Kidney tubule cell (primary cell): ENCODE measurements around the gene SMIM35.
A peak's percentile ranks its signal among the peaks of the same experiment; 100 is the strongest.

Source experiments
- DNase-seq: peaks from one replicate; pipeline ENCODE4 v3.0.0-alpha.2; 2018; ENCODE audit warnings: low spot score

SMIM35 gene

DNA sequence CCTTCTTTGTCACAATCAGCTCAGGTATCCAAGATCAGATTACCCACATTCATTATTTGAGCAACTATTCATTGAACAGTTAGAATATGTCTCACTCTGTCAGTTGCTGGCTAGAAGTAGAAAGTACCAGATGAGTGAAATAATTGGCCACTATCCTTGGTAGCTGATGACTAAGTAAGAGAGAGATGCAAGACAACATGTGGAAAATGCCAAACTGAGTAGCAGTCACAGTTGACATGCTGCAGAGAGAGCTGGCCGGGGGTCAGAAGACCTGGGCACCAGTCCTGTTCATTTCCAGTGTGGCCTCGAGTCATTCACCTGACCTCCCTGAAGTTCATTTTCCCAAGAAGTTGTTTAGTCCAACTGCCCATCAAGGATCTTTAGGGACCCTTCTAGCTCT lies 22.5 kb upstream of the SMIM35 start:
- peak; percentile 75 for DNase-seq

- DNase-seq: no peak
Observed at GRCh38 chr11:118108513-118108912, 21.8 kb upstream of the SMIM35 start.

DNA sequence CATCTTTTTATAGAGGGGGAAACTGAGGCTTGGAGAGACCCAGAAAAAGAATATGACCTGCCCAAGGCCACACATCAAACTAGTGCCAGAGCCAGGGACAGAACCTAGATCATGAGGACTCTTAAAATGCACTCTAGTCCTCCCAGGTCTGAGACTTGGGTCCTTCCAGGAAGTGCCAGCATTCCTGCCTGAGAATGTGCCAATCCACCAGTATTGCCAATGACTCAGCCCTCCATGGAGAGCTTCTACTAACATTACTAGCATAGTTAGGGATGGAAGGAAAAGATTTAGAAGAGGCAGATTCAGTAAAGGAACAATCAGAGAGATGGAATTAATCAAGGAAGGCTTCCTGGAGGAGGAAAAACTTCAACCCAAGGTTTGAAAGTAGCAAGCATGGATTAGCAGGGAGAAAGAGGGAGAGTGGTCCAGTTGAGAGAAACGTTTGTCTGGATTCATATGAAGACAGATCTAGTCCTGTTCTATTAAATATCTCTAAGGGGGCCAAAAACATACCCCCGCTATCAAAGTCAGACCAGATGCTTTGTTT lies 20.1 kb upstream of the SMIM35 start:
- DNase-seq: peak; percentile 82

DNA sequence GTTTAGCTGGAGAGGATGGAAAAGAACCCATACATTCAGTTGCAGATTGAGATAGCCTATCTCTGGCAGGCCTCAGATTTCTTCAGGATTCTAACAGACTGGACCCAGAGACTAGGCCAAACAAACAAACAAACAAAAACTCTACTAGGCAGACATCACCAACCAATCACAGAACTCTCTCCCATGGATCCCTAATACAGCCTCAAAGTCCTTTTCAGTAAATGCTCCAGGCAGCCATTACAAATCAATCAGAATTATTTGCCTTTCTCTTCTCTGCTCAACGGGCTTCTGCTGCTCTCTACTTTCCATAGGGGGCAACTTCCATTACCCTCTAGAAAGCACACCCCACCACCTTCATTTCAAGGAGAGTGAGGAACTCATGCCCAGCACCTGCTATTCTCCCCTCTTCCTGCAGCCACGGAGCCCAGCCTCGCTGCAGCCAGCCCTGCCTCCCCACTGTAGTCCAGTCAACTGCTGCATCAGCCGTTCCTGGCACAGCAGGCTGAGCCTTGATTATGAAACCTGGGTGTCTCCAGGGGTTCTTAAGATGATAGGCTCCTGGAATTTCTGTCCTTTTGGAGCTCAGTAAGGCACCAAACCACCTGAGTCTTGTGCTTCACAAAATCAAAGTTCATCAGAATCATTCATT lies 19.0 kb upstream of the SMIM35 start:
- DNase-seq: no peak

GRCh38 chr11:118104491-118104890 lies 17.7 kb upstream of the SMIM35 start:
- no peak for DNase-seq

DNA sequence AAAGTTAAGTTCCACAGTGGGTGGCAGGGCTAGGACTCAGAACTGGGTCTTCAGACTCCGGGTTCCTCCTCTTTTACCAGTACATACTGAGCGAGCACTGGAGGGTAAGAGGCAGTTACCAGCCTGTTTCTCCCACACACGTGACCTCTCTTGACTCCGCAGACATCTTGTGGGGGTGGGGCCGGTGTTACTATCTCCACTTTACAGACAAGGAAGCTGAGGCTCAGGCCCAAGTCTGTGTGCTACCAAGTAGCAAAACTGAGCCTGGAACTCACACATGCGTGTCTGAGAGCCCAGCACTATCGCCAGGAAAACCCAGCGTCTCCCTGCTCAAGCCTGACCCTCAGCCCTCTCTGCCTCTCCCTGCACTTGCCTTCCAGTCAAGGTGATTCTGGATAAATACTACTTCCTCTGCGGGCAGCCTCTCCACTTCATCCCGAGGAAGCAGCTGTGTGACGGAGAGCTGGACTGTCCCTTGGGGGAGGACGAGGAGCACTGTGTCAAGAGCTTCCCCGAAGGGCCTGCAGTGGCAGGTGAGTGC lies 16.0 kb upstream of the SMIM35 start:
- DNase-seq: no peak

GRCh38 chr11:118100691-118101232 lies 14.0 kb upstream of the SMIM35 start:
- no peak for DNase-seq

- DNase-seq: no peak
Observed at GRCh38 chr11:118099838-118100556, 13.2 kb upstream of the SMIM35 start.

DNA sequence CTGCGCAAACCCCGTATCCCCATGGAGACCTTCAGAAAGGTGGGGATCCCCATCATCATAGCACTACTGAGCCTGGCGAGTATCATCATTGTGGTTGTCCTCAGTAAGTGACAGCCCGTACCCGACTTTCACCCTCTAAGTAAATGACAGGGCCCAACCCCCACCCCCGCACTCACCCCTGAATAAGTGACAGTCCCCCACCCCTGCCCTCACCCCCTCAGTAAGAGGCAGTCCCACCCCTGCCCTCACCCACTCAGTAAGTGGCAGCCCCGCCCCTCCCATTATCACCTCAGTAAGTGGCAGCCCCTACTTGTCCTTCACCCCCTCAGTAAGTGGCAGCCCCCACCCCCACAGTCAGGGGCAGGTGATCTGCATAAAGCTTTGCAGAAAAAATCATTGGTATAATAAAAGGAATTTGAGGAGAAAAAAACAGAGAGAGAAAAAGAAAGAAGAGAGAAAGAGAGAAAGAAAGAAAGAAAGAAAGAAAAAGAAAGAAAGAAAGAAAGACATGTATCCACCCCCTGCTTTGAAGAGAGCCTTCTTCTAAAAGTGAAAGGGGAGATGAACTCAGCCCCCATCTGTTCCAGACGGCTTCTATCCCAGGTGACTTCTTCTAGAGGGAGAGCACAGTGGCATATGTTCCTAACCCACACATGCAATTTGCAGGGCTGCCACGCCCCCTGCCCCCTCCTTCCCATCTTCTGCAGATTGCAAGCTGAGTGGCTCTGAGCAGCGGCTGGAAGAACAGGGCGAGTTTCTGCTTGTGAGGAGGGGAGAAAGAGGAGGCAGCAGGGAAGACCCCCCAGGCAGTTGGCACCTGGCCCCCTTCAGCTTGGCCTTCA lies 12.5 kb upstream of the SMIM35 start:
- DNase-seq: no peak

DNA sequence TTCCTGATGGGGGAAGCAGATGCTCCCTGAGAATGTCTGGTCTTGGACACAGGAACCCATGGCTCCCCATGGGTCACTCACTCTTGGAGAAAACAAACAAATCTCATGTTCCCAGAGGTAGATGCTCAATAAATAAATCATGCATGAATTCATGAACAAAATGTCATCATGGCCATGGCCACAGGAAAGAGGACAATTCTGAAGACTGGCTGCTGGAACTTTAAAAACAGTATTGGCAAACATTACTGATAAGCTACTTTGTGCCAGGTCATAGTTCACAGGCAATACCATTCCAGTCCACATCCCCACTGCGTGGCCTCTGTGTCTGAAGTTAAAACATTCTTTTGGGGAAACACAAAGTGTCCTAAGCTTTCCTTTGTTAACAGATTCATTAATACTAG lies 9.2 kb upstream of the SMIM35 start:
- no peak for DNase-seq

DNA sequence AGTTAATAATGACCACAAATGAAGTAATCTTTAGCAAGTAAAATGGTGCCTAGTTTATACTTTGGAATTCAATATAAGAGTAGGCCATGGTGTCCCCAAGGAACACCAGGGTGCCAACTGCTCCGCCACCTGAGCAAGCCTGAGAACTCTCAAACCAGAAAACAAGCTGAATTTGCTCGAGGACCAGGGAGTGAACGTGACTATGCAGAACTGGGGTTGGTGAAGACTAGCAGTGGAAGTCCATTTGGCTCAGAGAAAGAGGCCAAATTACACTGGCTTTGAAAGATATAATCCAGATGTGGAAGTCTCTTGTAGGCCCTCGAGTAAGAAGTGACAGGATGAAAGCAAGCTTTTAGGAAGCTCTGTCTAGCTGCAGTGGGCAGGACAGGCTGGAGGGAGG lies 8.7 kb upstream of the SMIM35 start:
- DNase-seq: no peak

DNA sequence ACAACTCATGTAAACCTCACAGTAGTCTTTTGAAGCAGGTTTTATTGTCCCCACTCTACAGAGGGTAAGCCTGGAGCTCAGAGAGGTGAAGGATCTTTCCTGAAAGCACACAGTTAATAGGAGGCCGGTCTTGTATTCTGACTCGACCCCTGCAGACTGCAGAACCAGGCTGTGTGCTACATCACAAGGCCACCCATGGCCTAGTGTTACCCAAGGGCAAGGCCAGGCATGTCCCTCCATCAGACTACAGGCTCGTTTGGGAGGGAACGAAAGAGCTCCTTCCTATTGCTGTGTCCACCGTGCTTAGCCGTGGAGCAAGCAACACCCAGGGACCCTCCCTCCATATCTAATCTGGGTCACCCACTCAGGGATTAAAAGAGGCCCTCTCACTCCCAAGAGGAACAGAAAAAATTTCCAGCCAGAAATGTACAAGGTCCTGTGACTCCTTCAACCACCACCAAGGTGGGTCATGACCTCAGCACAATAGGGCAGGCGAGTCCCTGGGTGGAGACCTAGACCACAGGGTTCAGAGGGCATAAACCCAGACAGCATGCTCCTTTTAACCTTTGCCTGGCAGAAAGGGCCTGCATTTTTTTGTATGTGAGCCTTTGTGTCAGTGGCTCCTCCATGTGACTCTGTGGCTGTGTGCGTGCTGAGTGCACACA lies 6.3 kb upstream of the SMIM35 start:
- DNase-seq: no peak

DNA sequence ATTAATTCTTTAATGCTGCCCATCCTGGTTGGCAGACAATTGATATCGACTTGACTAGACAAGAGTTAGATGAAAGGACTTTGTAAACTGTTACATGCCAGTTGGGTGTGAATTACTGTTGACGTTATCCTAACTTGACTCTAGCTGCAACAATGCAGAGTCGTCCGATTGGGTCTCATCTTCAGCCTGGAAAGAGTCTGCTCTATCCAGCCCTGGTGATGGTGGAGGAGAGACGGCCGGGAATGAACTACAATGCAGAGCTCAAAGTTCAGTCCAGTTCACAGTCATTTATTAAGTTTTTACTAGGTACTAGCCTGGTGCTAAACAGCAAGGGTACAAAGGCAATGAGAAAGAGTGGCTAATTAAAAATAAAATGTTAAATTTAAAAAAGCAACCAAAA lies 4.9 kb upstream of the SMIM35 start:
- DNase-seq: no peak

GRCh38 chr11:118090545-118091162 lies 3.9 kb upstream of the SMIM35 start:
- peak; percentile 48 for DNase-seq

- DNase-seq: peak; percentile 29
Observed at GRCh38 chr11:118088531-118088930, 1.8 kb upstream of the SMIM35 start.

DNA sequence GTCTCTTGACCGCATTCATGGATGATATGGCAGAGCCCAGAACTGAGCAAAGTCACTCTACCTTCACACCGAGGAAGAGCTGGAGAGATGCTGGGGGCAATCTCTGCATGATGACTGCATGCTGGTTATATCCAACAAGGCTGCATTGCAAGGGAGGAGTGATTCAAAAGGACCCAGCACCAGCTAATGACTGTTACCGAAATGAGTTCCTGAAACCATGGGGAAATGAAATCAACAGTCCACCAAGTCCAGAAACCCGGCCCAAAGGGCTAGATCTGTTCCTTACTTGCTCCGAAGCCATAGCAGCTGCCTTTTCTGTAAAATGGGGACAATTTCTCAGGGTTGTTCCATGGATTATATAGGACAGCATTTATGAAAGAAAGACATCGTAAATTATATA lies 1.2 kb upstream of the SMIM35 start:
- DNase-seq: no peak

DNA sequence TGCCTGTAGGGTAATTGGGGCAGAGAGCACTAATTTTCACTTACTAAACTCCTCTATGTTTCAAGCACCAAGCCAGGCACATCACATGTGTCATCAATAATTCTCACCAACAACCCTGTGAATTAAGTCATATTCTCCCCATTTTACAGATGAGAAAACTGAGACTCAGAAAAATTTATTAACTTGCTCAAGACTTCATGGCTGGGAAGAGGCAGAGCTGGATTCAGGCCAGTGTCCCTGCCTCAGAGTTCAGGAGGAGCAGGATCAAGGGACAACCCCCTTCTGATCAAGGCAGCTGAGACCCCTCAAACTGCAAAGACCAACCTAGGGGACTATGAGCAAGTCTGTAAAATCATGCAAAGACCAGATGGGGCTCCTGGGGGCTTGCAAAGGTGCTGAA lies 2.1 kb downstream of the SMIM35 start:
- no peak for DNase-seq

GRCh38 chr11:118084247-118084646 lies 2.5 kb downstream of the SMIM35 start:
- peak; percentile 28 for DNase-seq

GRCh38 chr11:118082880-118083552 lies 3.7 kb downstream of the SMIM35 start:
- no peak for DNase-seq

GRCh38 chr11:118081241-118081958 lies 5.4 kb downstream of the SMIM35 start:
- no peak for DNase-seq
